Spleen (tissue), 7 donors: Measurements from ENCODE around the gene SEBOX.

Source experiments
- CTCF ChIP-seq, 11 experiments: fragments of 200-600 bp in 7 of 11; fragments of 450-650 bp in 4 of 11; sonication (generic) in 4 of 11; IDR thresholded peaks in 8 of 11; conservative IDR thresholded peaks in 3 of 11; 1 replicate in 7 of 11; 2 replicates in 4 of 11; pipeline versions ENCODE4 v1.4.0 to v1.8.0; 2016 to 2021; ENCODE audit warnings: antibody characterized with exemption in 11 of 11, inconsistent platforms in 4 of 11, mild to moderate bottlenecking in 1 of 11
- POLR2A ChIP-seq, 3 donors: fragments of 450-650 bp; IDR thresholded peaks; one replicate each; pipeline ENCODE4 v1.5.1; 2017; ENCODE audit warnings: antibody characterized with exemption in 3 of 3, mild to moderate bottlenecking in 1 of 3
- donor health status: DM: no; HTN: no; CAD: no; lungs with moderate emphysema.
- donor health status: DM: no; HTN: no; CAD: no.
- donor health status: DM: no; HTN: no; CAD: no.

- TF ChIP-seq POLR2A (IDR thresholded peaks at IDR 0.05) (no peak), CTCF (IDR thresholded peaks at IDR 0.05 in 8 of 11, conservative IDR thresholded peaks at IDR 0.05 in 3 of 11) (no peak)
Observed at GRCh38 chr17:28341516-28341915, 23.5 kb downstream of the SEBOX start.
